NCI-H82 treated with DMSO at 0.1 percent for 48 hours (cell line): Measurements from ENCODE around the gene RUNX3.

Experiments
- DNase-seq: peaks from one replicate; lab custom pipeline; 2025; ENCODE audit not compliant: unreplicated experiment; lab: John Stamatoyannopoulos, UW

Gene RUNX3

GRCh38 chr1:24866211-24867083 lies 63.6 kb downstream of the RUNX3 start:
- no peak for DNase-seq

GRCh38 chr1:24865587-24865986 lies 64.5 kb downstream of the RUNX3 start:
- no peak for DNase-seq

- DNase-seq = no peak
These were observed 64.9 kb downstream of the RUNX3 start for GRCh38 chr1:24865168-24865567.

- no peak for DNase-seq
These were observed 65.7 kb downstream of the RUNX3 start for GRCh38 chr1:24864370-24864777.

- DNase-seq = no peak
These were observed 67.1 kb downstream of the RUNX3 start for GRCh38 chr1:24862775-24863483.

- no peak for DNase-seq
These were observed 68.0 kb downstream of the RUNX3 start for GRCh38 chr1:24861821-24862727.

GRCh38 chr1:24860841-24861240 lies 69.2 kb downstream of the RUNX3 start:
- DNase-seq = no peak

- no peak for DNase-seq
These were observed 70.7 kb downstream of the RUNX3 start for GRCh38 chr1:24859063-24860010.

GRCh38 chr1:24858277-24858676 lies 71.8 kb downstream of the RUNX3 start:
- DNase-seq = no peak

GRCh38 chr1:24857507-24858133 lies 72.5 kb downstream of the RUNX3 start:
- no peak for DNase-seq

GRCh38 chr1:24856787-24857506 lies 73.1 kb downstream of the RUNX3 start:
- no peak for DNase-seq

- no peak for DNase-seq
These were observed 74.6 kb downstream of the RUNX3 start for GRCh38 chr1:24855474-24855873.

GRCh38 chr1:24853649-24854048 lies 76.4 kb downstream of the RUNX3 start:
- no peak for DNase-seq

GRCh38 chr1:24850328-24850920 lies 79.7 kb downstream of the RUNX3 start:
- DNase-seq = no peak

- DNase-seq = no peak
These were observed 80.3 kb downstream of the RUNX3 start for GRCh38 chr1:24849672-24850295.
